C4-2B (cell line): ENCODE data around the gene MAFG.

ENCODE experiments used
- ZFX ChIP-seq: fragments of 450-650 bp; IDR thresholded peaks from 2 replicates; pipeline ENCODE4 v1.6.1; 2017
- TF ChIP-seq, protein P1 (sequence below): fragments of 450-650 bp; conservative IDR thresholded peaks from 2 replicates; pipeline ENCODE4 v1.5.1; 2017; ENCODE audit warnings: mild to moderate bottlenecking

DNA sequence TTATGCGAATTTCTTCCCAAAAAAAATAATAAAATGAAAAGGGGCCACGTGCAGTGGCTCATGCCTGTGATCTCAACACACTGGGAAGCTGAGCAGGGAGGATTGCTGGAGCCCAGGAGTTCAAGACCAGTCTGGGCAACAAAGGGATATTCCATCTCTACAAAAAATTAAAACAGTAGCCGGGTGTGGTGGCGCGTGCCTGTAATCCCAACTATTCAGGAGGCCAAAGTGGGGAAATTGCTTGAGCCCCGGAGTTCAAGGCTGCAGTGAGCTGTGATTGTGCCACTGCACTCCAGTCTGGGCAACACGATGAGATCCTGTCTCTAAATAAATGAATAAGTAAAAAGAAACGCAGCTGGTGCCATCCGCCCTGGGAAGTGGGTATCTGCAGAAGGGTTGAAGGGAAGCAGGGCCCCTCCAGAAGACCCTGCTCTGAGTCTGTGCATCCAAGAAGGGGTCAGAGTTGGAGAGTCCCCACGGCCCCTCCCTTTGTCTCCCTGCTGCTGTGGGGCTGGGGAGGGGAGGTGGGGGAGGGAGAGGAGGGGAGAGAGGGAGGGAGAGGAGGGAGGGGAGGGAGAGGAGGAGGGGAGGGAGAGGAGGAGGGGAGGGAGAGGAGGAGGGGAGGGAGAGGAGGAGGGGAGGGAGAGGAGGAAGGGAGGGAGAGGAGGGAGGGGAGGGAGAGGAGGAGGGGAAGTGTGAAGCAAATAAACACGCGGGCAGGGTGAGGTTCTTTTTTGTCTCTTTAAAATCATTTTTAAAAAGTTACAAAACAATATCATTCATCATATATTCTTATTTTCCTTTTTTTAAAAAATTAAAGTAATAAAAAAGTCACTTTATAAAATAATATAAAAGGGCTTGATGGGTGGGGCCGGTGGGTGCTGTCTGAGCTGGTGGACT, 24.5 kb upstream of the MAFG start:
- TF ChIP-seq, protein P1, sequence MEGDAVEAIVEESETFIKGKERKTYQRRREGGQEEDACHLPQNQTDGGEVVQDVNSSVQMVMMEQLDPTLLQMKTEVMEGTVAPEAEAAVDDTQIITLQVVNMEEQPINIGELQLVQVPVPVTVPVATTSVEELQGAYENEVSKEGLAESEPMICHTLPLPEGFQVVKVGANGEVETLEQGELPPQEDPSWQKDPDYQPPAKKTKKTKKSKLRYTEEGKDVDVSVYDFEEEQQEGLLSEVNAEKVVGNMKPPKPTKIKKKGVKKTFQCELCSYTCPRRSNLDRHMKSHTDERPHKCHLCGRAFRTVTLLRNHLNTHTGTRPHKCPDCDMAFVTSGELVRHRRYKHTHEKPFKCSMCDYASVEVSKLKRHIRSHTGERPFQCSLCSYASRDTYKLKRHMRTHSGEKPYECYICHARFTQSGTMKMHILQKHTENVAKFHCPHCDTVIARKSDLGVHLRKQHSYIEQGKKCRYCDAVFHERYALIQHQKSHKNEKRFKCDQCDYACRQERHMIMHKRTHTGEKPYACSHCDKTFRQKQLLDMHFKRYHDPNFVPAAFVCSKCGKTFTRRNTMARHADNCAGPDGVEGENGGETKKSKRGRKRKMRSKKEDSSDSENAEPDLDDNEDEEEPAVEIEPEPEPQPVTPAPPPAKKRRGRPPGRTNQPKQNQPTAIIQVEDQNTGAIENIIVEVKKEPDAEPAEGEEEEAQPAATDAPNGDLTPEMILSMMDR, result no peak
- TF ChIP-seq ZFX, result no peak
